ENCODE results near the gene OR8G1.
"Not testable (repeated sequence)": the region's sequence is repeated elsewhere in the genome, so short reads cannot be mapped to it uniquely, and the experiment has no call there.

Gene OR8G1

GRCh38 chr11:124238512-124238911 lies 2.4 kb upstream of the OR8G1 start:
- DNase-seq (ENCODE audit: low spot score) = no peak

- not testable (repeated sequence) for DNase-seq (ENCODE audit: low spot score)
These were observed 9.0 kb downstream of the OR8G1 start for GRCh38 chr11:124249869-124250268.

- DNase-seq (ENCODE audit: low spot score) = no peak
These were observed 15.2 kb downstream of the OR8G1 start, which contains the start of gene OR8G5 for GRCh38 chr11:124256076-124256475. Gene OR8G5, plus strand, starts transcription at chr11:124256376. Its CDS starts 8,556 bp downstream, at chr11:124264932.

- not testable (repeated sequence) for DNase-seq (ENCODE audit: low spot score)
These were observed 24.1 kb downstream of the OR8G1 start for GRCh38 chr11:124265041-124265440.

- DNase-seq (ENCODE audit: low spot score) = not testable (repeated sequence)
These were observed 30.0 kb downstream of the OR8G1 start for GRCh38 chr11:124270886-124271285.

GRCh38 chr11:124274000-124274399 lies 33.1 kb downstream of the OR8G1 start:
- no peak for DNase-seq (ENCODE audit: low spot score)

GRCh38 chr11:124276081-124276480 lies 35.2 kb downstream of the OR8G1 start:
- DNase-seq (ENCODE audit: low spot score) = no peak

GRCh38 chr11:124277207-124277606 lies 36.3 kb downstream of the OR8G1 start:
- no peak for DNase-seq (ENCODE audit: low spot score)

- no peak for DNase-seq (ENCODE audit: low spot score)
These were observed 36.9 kb downstream of the OR8G1 start for GRCh38 chr11:124277804-124278203.

- no peak for DNase-seq (ENCODE audit: low spot score)
These were observed 37.4 kb downstream of the OR8G1 start for GRCh38 chr11:124278261-124278660.

GRCh38 chr11:124285610-124286344 lies 44.9 kb downstream of the OR8G1 start:
- peak; percentile 28 for DNase-seq (ENCODE audit: low spot score)

GRCh38 chr11:124294687-124295086 lies 53.8 kb downstream of the OR8G1 start:
- no peak for DNase-seq (ENCODE audit: low spot score)

GRCh38 chr11:124296016-124296415 lies 55.1 kb downstream of the OR8G1 start:
- DNase-seq (ENCODE audit: low spot score) = no peak

GRCh38 chr11:124297921-124298320 lies 57.0 kb downstream of the OR8G1 start:
- no peak for DNase-seq (ENCODE audit: low spot score)

- DNase-seq (ENCODE audit: low spot score) = no peak
These were observed 60.7 kb downstream of the OR8G1 start for GRCh38 chr11:124301548-124301947.

GRCh38 chr11:124302347-124303125 lies 61.6 kb downstream of the OR8G1 start:
- no peak for DNase-seq (ENCODE audit: low spot score)

Data from kidney capillary endothelial cell (primary cell).